GM19468 (cell line): ENCODE data around the gene NEDD9.

Experiments
- ATAC-seq: cut with Tn5 transposase; IDR thresholded peaks from one replicate; pipeline ENCODE4 v1.9.1; 2021; ENCODE audit warnings: mild to moderate bottlenecking, moderate library complexity, moderate number of reproducible peaks; ENCODE audit not compliant: unreplicated experiment; ENCODE audit errors: extremely low read depth

The NEDD9 gene, protein sequence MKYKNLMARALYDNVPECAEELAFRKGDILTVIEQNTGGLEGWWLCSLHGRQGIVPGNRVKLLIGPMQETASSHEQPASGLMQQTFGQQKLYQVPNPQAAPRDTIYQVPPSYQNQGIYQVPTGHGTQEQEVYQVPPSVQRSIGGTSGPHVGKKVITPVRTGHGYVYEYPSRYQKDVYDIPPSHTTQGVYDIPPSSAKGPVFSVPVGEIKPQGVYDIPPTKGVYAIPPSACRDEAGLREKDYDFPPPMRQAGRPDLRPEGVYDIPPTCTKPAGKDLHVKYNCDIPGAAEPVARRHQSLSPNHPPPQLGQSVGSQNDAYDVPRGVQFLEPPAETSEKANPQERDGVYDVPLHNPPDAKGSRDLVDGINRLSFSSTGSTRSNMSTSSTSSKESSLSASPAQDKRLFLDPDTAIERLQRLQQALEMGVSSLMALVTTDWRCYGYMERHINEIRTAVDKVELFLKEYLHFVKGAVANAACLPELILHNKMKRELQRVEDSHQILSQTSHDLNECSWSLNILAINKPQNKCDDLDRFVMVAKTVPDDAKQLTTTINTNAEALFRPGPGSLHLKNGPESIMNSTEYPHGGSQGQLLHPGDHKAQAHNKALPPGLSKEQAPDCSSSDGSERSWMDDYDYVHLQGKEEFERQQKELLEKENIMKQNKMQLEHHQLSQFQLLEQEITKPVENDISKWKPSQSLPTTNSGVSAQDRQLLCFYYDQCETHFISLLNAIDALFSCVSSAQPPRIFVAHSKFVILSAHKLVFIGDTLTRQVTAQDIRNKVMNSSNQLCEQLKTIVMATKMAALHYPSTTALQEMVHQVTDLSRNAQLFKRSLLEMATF

DNA sequence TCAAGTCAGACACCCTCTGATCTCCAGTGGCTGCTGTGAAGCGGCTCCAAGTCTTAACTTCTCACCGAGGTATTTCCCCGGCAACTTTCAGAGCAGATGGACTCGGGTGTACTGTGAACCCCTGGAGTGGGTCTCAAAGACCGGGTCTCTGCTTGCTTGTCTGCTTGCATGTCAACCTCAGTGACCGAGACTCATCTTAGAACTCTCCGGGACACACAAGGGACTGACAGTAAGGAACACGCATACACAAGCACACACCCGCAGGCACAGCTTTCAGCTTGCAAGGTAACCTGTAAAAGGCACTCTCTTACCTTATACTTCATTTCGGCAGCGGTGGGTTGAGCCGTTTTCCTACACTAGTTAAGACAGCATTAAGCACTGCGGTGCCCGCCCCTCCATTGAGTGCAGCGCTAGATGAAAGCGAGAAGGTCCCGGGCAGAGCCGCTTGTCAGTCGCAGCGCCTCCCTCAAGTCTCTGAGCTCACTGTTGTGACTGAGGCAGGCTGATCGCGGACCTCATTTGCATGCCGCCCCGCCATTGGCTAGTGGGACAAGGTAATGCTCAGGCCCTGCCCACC lies at the start of gene NEDD9:
Gene NEDD9 (minus strand): TSS at position 476 of the 577 bp plus-strand sequence. CDS start 153 bp downstream, at position 323.
- ATAC-seq: peak; percentile 99

DNA sequence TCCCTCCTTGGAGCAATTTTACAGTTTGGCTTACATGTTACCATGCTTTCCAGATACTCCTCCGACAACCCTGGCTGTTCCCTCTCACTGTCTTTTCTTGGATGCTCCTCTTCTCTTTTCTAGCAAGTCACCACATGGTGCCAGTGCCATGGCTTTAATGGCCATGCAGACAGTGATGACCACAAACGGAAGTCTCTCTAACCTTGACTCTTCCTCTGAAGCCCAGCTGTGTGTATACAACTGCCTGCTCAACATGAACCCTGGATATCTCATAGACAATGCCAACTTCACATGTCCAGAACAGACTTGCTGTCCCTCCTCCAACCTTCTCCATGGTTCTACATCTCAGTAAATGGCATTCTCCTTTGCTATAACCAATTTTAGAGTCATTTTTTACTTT lies 49.8 kb upstream of the NEDD9 start:
- no peak for ATAC-seq

GRCh38 chr6:11280394-11280793 lies 47.9 kb upstream of the NEDD9 start:
- ATAC-seq: no peak

GRCh38 chr6:11279284-11279689 lies 46.8 kb upstream of the NEDD9 start:
- ATAC-seq: no peak

DNA sequence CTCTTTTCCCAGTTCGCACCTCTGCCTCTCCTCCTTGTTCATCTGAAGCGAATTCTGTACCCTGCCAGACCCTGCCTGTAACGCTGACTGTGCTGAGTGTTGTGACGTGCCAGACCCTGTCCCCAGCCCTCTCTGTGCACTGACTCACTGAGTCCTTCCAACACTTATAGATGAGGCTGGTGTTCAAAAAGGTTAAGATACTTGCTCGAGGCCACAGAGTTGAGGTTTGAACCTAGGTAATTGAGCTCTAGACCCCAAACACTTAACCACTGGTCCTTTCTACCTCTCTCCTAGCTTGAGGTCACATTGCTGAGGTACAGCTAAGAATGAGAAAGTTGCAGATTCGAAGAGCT lies 45.7 kb upstream of the NEDD9 start:
- ATAC-seq: no peak

- peak; percentile 26 for ATAC-seq
Observed at GRCh38 chr6:11277275-11278206, 45.1 kb upstream of the NEDD9 start.

DNA sequence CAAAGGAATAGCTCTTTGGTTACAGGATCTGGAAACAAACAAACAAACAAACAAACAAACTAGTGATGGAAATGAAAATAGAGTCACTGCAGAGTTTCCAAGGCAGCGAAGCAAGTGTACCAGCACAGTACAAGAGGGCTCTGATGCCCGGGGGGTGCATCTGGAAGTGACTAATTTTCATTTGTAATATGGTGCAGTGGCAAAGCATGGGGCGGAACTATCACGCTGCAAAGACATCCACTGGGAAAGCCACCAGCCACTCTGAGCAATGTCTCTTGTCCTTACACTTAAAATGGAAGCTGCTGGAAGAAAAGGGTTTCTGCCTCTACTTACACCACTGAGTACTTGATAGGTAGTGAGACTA lies 44.4 kb upstream of the NEDD9 start:
- no peak for ATAC-seq

DNA sequence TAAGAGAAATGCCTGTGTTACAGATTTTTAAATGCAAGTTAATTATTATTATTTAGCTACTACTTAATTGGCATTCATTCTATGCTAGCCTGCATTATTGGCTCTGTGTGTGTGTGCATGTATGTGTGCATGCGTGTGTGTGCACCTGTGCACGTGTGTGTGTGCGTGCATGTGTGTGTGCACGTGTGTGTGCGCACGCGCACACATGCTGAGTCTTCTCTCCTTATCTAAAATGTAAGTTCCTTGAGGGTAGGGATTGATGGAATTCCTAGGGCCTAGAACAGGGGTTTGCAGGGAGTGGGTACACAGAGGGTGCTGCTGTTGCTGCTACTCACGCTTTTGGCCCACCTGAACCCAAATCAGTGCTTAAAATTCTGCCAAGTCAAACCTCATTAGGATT lies 43.8 kb upstream of the NEDD9 start:
- ATAC-seq: no peak

- peak; percentile 66 for ATAC-seq
Observed at GRCh38 chr6:11275598-11275997, 43.1 kb upstream of the NEDD9 start.

- ATAC-seq: no peak
Observed at GRCh38 chr6:11273406-11274065, 41.1 kb upstream of the NEDD9 start.

GRCh38 chr6:11272491-11273192 lies 40.2 kb upstream of the NEDD9 start:
- ATAC-seq: no peak

DNA sequence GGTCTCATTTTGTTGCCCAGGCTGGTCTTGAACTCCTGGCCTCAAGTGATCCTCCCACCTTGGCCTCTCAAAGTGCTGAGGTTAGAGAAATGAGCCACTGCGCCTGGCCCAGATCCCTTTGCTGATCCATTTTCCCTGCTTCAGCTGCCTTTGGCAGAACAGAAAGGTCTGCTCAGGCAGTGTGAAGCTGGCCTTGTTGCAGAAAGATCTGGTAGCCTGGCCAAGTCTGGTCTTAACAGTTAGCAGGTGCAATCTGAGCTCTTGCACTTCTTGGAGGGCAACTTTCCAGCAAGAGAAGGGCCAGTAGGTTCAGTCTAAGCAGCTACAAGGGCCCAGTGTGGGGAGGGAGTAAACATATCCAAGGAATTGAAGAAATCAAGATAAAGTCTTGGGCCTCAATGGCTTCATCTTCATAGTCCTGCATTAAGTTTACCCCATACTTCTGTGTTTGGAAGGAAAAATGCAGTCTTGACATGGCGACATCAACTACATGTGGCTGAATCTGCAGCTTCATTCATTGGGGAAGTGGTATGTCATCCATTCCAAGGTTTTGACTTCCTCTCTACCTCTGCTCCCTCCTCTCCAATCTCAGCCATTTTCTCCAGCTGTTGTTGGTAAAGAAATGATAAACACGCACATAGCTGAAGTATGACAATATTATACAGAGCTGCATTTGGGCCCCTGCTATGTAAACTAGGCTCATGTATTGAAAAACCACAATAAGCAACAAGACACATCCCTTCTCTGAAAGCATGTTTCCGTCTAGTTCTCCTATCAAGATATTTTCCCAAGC lies 39.0 kb upstream of the NEDD9 start:
- no peak for ATAC-seq

- no peak for ATAC-seq
Observed at GRCh38 chr6:11270030-11271027, 37.9 kb upstream of the NEDD9 start.

GRCh38 chr6:11268978-11269377 lies 36.5 kb upstream of the NEDD9 start:
- no peak for ATAC-seq

GRCh38 chr6:11266926-11267325 lies 34.5 kb upstream of the NEDD9 start:
- no peak for ATAC-seq

- no peak for ATAC-seq
Observed at GRCh38 chr6:11265932-11266331, 33.5 kb upstream of the NEDD9 start.

GRCh38 chr6:11264100-11264499 lies 31.6 kb upstream of the NEDD9 start:
- ATAC-seq: no peak
